HepG2 (cell line): ENCODE measurements around the gene PPP1R13B. TPM values are rescaled to one million over a fixed set of nuclear protein-coding genes. Genes with fewer than 3 reads are reported as not detected.

Source experiments
- AGO1 ChIP-seq: fragments of 200-400 bp; formaldehyde crosslinking; IDR thresholded peaks from 2 replicates; pipeline ENCODE4 v1.6.1; 2017; ENCODE audit warnings: mild to moderate bottlenecking, low read depth, low read length, moderate library complexity; ENCODE audit not compliant: poor library complexity, severe bottlenecking
- BORCS8-MEF2B ChIP-seq: sonication (generic); formaldehyde crosslinking; IDR thresholded peaks from 2 replicates; pipeline ENCODE4 v1.8.0; 2022; ENCODE audit warnings: mild to moderate bottlenecking, missing genetic modification reagents
- CBX2 ChIP-seq, 2 experiments: fragments of 200-600 bp in 1 of 2; sonication (generic); formaldehyde crosslinking in 1 of 2; IDR thresholded peaks; 2 replicates each; pipeline versions ENCODE4 v1.7.0 to v1.8.1; 2018 to 2022; ENCODE audit warnings: low read depth in 2 of 2, low read length in 1 of 2, mild to moderate bottlenecking in 1 of 2, missing genetic modification reagents in 1 of 2
- FOXK2 ChIP-seq: fragments of 450-650 bp; IDR thresholded peaks from 2 replicates; pipeline ENCODE4 v1.6.1; 2016
- GABPA ChIP-seq, 2 experiments: IDR thresholded peaks; 2 replicates each; pipeline ENCODE4 v1.6.1; 2011 to 2016; ENCODE audit warnings: low read depth in 2 of 2, low read length in 1 of 2, missing biosample characterization in 1 of 2, missing genetic modification characterization in 1 of 2
- GRHL1 ChIP-seq: sonication (generic); formaldehyde crosslinking; conservative IDR thresholded peaks from 2 replicates; pipeline ENCODE4 v1.8.0; 2022; ENCODE audit warnings: missing genetic modification reagents
- IKZF4 ChIP-seq: sonication (generic); formaldehyde crosslinking; IDR thresholded peaks from 2 replicates; pipeline ENCODE4 v1.5.1; 2020; ENCODE audit warnings: borderline replicate concordance, mild to moderate bottlenecking, low read depth, missing genetic modification reagents; ENCODE audit errors: not compliant biosample characterization
- ISX ChIP-seq: sonication (generic); formaldehyde crosslinking; conservative IDR thresholded peaks from 2 replicates; pipeline ENCODE4 v1.5.0; 2020; ENCODE audit warnings: missing genetic modification reagents
- JARID2 ChIP-seq: sonication (generic); formaldehyde crosslinking; IDR thresholded peaks from 2 replicates; pipeline ENCODE4 v1.8.1; 2023; ENCODE audit warnings: missing genetic modification reagents, inconsistent platforms; ENCODE audit not compliant: insufficient replicate concordance
- KAT2B ChIP-seq: fragments of 150-350 bp; IDR thresholded peaks from 2 replicates; pipeline ENCODE4 v1.6.1; 2014; ENCODE audit warnings: low read depth, low read length, borderline replicate concordance
- KLF12 ChIP-seq: sonication (generic); formaldehyde crosslinking; IDR thresholded peaks from 2 replicates; pipeline ENCODE4 v1.4.0; 2020; ENCODE audit warnings: missing genetic modification reagents, borderline replicate concordance
- NCOA2 ChIP-seq: sonication (generic); formaldehyde crosslinking; IDR thresholded peaks from 2 replicates; pipeline ENCODE4 v1.8.0; 2022; ENCODE audit warnings: inconsistent platforms
- PAF1 ChIP-seq: IDR thresholded peaks from 2 replicates; pipeline ENCODE4 v1.6.1; 2016; ENCODE audit warnings: missing genetic modification reagents, missing compliant biosample characterization
- PCBP2 ChIP-seq: fragments of 200-400 bp; formaldehyde crosslinking; optimal IDR thresholded peaks from 2 replicates; pipeline ENCODE3; 2018; ENCODE audit warnings: low read length, low read depth; ENCODE audit not compliant: poor library complexity, severe bottlenecking
- RELA ChIP-seq: sonication (generic); formaldehyde crosslinking; IDR thresholded peaks from 2 replicates; pipeline ENCODE4 v1.4.0; 2020; ENCODE audit warnings: missing genetic modification reagents
- RORA ChIP-seq: sonication (generic); formaldehyde crosslinking; IDR thresholded peaks from 2 replicates; pipeline ENCODE4 v1.5.0; 2020; ENCODE audit warnings: mild to moderate bottlenecking, missing genetic modification reagents, moderate library complexity
- SKI ChIP-seq: fragments of 450-650 bp; IDR thresholded peaks from one replicate; pipeline ENCODE4 v1.6.1; 2018; ENCODE audit warnings: mild to moderate bottlenecking; ENCODE audit not compliant: partially characterized antibody
- ZBTB7B ChIP-seq: sonication (generic); formaldehyde crosslinking; IDR thresholded peaks from 2 replicates; pipeline ENCODE4 v1.4.0; 2020; ENCODE audit warnings: missing genetic modification reagents
- ZNF207 ChIP-seq: fragments of 450-650 bp; IDR thresholded peaks from 2 replicates; pipeline ENCODE4 v1.6.1; 2016; ENCODE audit warnings: antibody characterized with exemption, borderline replicate concordance
- ZNF224 ChIP-seq: sonication (generic); formaldehyde crosslinking; IDR thresholded peaks from 2 replicates; pipeline ENCODE4 v1.5.0; 2020; ENCODE audit warnings: mild to moderate bottlenecking, missing genetic modification reagents
- ZNF30 ChIP-seq: sonication (generic); formaldehyde crosslinking; IDR thresholded peaks from 2 replicates; pipeline ENCODE4 v1.5.0; 2020; ENCODE audit warnings: mild to moderate bottlenecking, missing genetic modification reagents
- ZNF431 ChIP-seq: sonication (generic); formaldehyde crosslinking; IDR thresholded peaks from 2 replicates; pipeline ENCODE4 v1.9.0; 2022; ENCODE audit warnings: missing genetic modification reagents, low read depth, mild to moderate bottlenecking, borderline replicate concordance
- ZNF432 ChIP-seq: sonication (generic); formaldehyde crosslinking; IDR thresholded peaks from 2 replicates; pipeline ENCODE4 v1.5.0; 2020; ENCODE audit warnings: missing genetic modification reagents, mild to moderate bottlenecking, borderline replicate concordance
- ZNF574 ChIP-seq: sonication (generic); formaldehyde crosslinking; IDR thresholded peaks from 2 replicates; pipeline ENCODE4 v1.4.0; 2020; ENCODE audit warnings: missing genetic modification reagents
- ZNF768 ChIP-seq: sonication (generic); formaldehyde crosslinking; IDR thresholded peaks from 2 replicates; pipeline ENCODE4 v1.4.0; 2020; ENCODE audit warnings: missing genetic modification reagents
- ZNF83 ChIP-seq: sonication (generic); formaldehyde crosslinking; IDR thresholded peaks from 2 replicates; pipeline ENCODE4 v1.4.0; 2020; ENCODE audit warnings: missing genetic modification reagents, mild to moderate bottlenecking, borderline replicate concordance
- polyA plus RNA-seq, 8 experiments: library from polyadenylated mRNA; depleted of rRNA in 3 of 8; stranded (reverse) in 7 of 8; unstranded in 1 of 8; fragments of >200 nt; fragmentation: Illumina TruSeq in 4 of 8; extraction: Trizol in 4 of 8; gene quantifications; 2 replicates each; pipeline versions ENCODE4 v1.2.1 to v1.2.3, GENCODE V29; 2011 to 2016; ENCODE audit warnings: low read depth in 4 of 8, missing spikeins in 1 of 8, mixed read lengths in 1 of 8; ENCODE audit not compliant: insufficient read depth in 1 of 8
- total RNA-seq, 5 experiments: library from RNA; depleted of rRNA; stranded (reverse); fragments of >200 nt; fragmentation: Illumina TruSeq; extraction: Trizol; gene quantifications; 2 replicates each; pipeline ENCODE4 v1.2.3, GENCODE V29; 2016; ENCODE audit warnings: low read depth in 1 of 5

The PPP1R13B gene
- total and polyA plus RNA-seq, 2 of the 13 experiments (the other 11 are each of a cell fraction or from before 2014, with no cell fraction given): 4.6 to 9.4 TPM

GRCh38 chr14:103854822-103855733 is 7.7 kb upstream of the PPP1R13B start (continued):
- TF ChIP-seq ZNF431 (no peak), IKZF4 (CRISPR knock-in tag) (no peak), RELA (CRISPR knock-in tag) (no peak), PCBP2 (no peak), KAT2B (no peak), PAF1 (CRISPR knock-in tag) (no peak), ZNF768 (CRISPR knock-in tag) (no peak), BORCS8-MEF2B (no peak), ZNF432 (CRISPR knock-in tag) (no peak), SKI (no peak), ZNF30 (CRISPR knock-in tag) (no peak), ISX (CRISPR knock-in tag) (no peak), ZNF574 (CRISPR knock-in tag) (peak; percentile 81), ZNF83 (CRISPR knock-in tag) (no peak; the same call in 1 of the 2 replicates), AGO1 (no peak), ZBTB7B (peak; percentile 52), GABPA (IDR thresholded peaks at IDR 0.05; ENCODE audit: low read depth, low read length) (no peak; the same call in 1 of the 2 replicates), GABPA (CRISPR knock-in tag; IDR thresholded peaks at IDR 0.05; ENCODE audit: low read depth) (peak; percentile 79), NCOA2 (CRISPR knock-in tag) (no peak), RORA (CRISPR knock-in tag) (no peak), CBX2 (IDR thresholded peaks at IDR 0.05; ENCODE audit: low read depth, low read length) (no peak), CBX2 (CRISPR knock-in tag; IDR thresholded peaks at IDR 0.05; ENCODE audit: low read depth) (no peak), GRHL1 (no peak), FOXK2 (no peak), KLF12 (CRISPR knock-in tag) (0 out of 2 replicates have a peak, but pooled peaks have one; percentile 19), JARID2 (CRISPR knock-in tag) (no peak), ZNF207 (no peak), ZNF224 (CRISPR knock-in tag) (no peak)
